ENCODE measurements around the gene DNAJC3.
A peak's percentile ranks its signal among the peaks of the same experiment; 100 is the strongest.
"Not testable (repeated sequence)": the region's sequence is repeated elsewhere in the genome, so short reads cannot be mapped to it uniquely, and the experiment has no call there.

DNAJC3 gene

GRCh38 chr13:95779522-95779921, 102.6 kb downstream of the DNAJC3 start:
- Histone ChIP-seq H3K27me3 (ENCODE audit: insufficient read depth, low read length) (no peaks in the 10 kb centered on the region), H3K27ac (ENCODE audit: low read depth, low read length) (no peak overlapping the region)

GRCh38 chr13:95781016-95781415, 104.1 kb downstream of the DNAJC3 start:
- Histone ChIP-seq H3K4me3 (ENCODE audit: low read depth, low read length) (no peak overlapping the region), H3K36me3 (ENCODE audit: insufficient read depth, low read length) (0 out of 2 replicates have a peak, but pooled peaks cover 3% of the 10 kb centered on the region), H3K27me3 (ENCODE audit: insufficient read depth, low read length) (no peaks in the 10 kb centered on the region), H3K79me2 (ENCODE audit: control insufficient read depth, insufficient read depth, low read length, unreplicated experiment) (peaks cover 3% of the 10 kb centered on the region), H2AFZ (ENCODE audit: low read length, unreplicated experiment) (no peak overlapping the region), H3K27ac (ENCODE audit: low read depth, low read length) (no peak overlapping the region), H3K4me1 (ENCODE audit: control insufficient read depth, insufficient read depth, low read length, unreplicated experiment) (peaks cover 15% of the 10 kb centered on the region)

More at GRCh38 chr13:95779522-95779921, 102.6 kb downstream of the DNAJC3 start:
- Histone ChIP-seq H3K79me2 (ENCODE audit: control insufficient read depth, insufficient read depth, low read length, unreplicated experiment) (peaks cover 3% of the 10 kb centered on the region), H3K36me3 (ENCODE audit: insufficient read depth, low read length) (0 out of 2 replicates have a peak, but pooled peaks cover 3% of the 10 kb centered on the region), H3K4me1 (ENCODE audit: control insufficient read depth, insufficient read depth, low read length, unreplicated experiment) (peaks cover 12% of the 10 kb centered on the region), H3K4me3 (ENCODE audit: low read depth, low read length) (no peak overlapping the region), H2AFZ (ENCODE audit: low read length, unreplicated experiment) (no peak overlapping the region)

GRCh38 chr13:95781940-95782339, 105.0 kb downstream of the DNAJC3 start:
- not testable (repeated sequence) for H3K27ac ChIP-seq (ENCODE audit: low read depth, low read length); H3K36me3 ChIP-seq (ENCODE audit: insufficient read depth, low read length)
- peaks cover 15% of the 10 kb centered on the region for H3K4me1 ChIP-seq (ENCODE audit: control insufficient read depth, insufficient read depth, low read length, unreplicated experiment)

GRCh38 chr13:95783747-95784146, 106.8 kb downstream of the DNAJC3 start:
- peak overlapping the region; percentile 66 for H3K27ac ChIP-seq (ENCODE audit: low read depth, low read length)
- H2AFZ ChIP-seq (ENCODE audit: low read length, unreplicated experiment): no peak overlapping the region
- no peaks in the 10 kb centered on the region for H3K27me3 ChIP-seq (ENCODE audit: insufficient read depth, low read length)
- peaks cover 8% of the 10 kb centered on the region; the same call in 1 of the 2 replicates for H3K36me3 ChIP-seq (ENCODE audit: insufficient read depth, low read length)
- H3K4me1 ChIP-seq (ENCODE audit: control insufficient read depth, insufficient read depth, low read length, unreplicated experiment): peaks cover 15% of the 10 kb centered on the region
- H3K79me2 ChIP-seq (ENCODE audit: control insufficient read depth, insufficient read depth, low read length, unreplicated experiment): peaks cover 3% of the 10 kb centered on the region
- H3K4me3 ChIP-seq (ENCODE audit: low read depth, low read length): no peak overlapping the region

More at GRCh38 chr13:95781940-95782339, 105.0 kb downstream of the DNAJC3 start:
- not testable (repeated sequence) for H3K79me2 ChIP-seq (ENCODE audit: control insufficient read depth, insufficient read depth, low read length, unreplicated experiment); H2AFZ ChIP-seq (ENCODE audit: low read length, unreplicated experiment); H3K4me3 ChIP-seq (ENCODE audit: low read depth, low read length); H3K27me3 ChIP-seq (ENCODE audit: insufficient read depth, low read length)

GRCh38 chr13:95784161-95784899, 107.4 kb downstream of the DNAJC3 start:
- peak overlapping the region; percentile 66 for H3K27ac ChIP-seq (ENCODE audit: low read depth, low read length)

GRCh38 chr13:95784900-95785290, 108.0 kb downstream of the DNAJC3 start:
- Histone ChIP-seq H3K4me3 (ENCODE audit: low read depth, low read length) (no peak overlapping the region), H3K36me3 (ENCODE audit: insufficient read depth, low read length) (peaks cover 12% of the 10 kb centered on the region), H3K27ac (ENCODE audit: low read depth, low read length) (peak overlapping the region; percentile 66), H3K27me3 (ENCODE audit: insufficient read depth, low read length) (no peaks in the 10 kb centered on the region), H2AFZ (ENCODE audit: low read length, unreplicated experiment) (no peak overlapping the region), H3K79me2 (ENCODE audit: control insufficient read depth, insufficient read depth, low read length, unreplicated experiment) (peaks cover 3% of the 10 kb centered on the region), H3K4me1 (ENCODE audit: control insufficient read depth, insufficient read depth, low read length, unreplicated experiment) (peaks cover 15% of the 10 kb centered on the region)

More at GRCh38 chr13:95784161-95784899, 107.4 kb downstream of the DNAJC3 start:
- Histone ChIP-seq H3K4me3 (ENCODE audit: low read depth, low read length) (no peak overlapping the region), H3K27me3 (ENCODE audit: insufficient read depth, low read length) (no peaks in the 10 kb centered on the region), H3K4me1 (ENCODE audit: control insufficient read depth, insufficient read depth, low read length, unreplicated experiment) (peaks cover 15% of the 10 kb centered on the region), H2AFZ (ENCODE audit: low read length, unreplicated experiment) (no peak overlapping the region), H3K79me2 (ENCODE audit: control insufficient read depth, insufficient read depth, low read length, unreplicated experiment) (peaks cover 3% of the 10 kb centered on the region), H3K36me3 (ENCODE audit: insufficient read depth, low read length) (peaks cover 8% of the 10 kb centered on the region; the same call in 1 of the 2 replicates)

- Histone ChIP-seq H3K4me3 (ENCODE audit: low read depth, low read length) (no peak overlapping the region), H3K27me3 (ENCODE audit: insufficient read depth, low read length) (no peaks in the 10 kb centered on the region), H3K79me2 (ENCODE audit: control insufficient read depth, insufficient read depth, low read length, unreplicated experiment) (no peaks in the 10 kb centered on the region), H2AFZ (ENCODE audit: low read length, unreplicated experiment) (no peak overlapping the region), H3K4me1 (ENCODE audit: control insufficient read depth, insufficient read depth, low read length, unreplicated experiment) (peaks cover 15% of the 10 kb centered on the region), H3K36me3 (ENCODE audit: insufficient read depth, low read length) (peaks cover 14% of the 10 kb centered on the region), H3K27ac (ENCODE audit: low read depth, low read length) (no peak overlapping the region)
Observed at GRCh38 chr13:95787356-95788099, 110.6 kb downstream of the DNAJC3 start.

GRCh38 chr13:95788100-95788463, 111.1 kb downstream of the DNAJC3 start:
- H3K27ac ChIP-seq (ENCODE audit: low read depth, low read length): no peak overlapping the region
- H3K4me1 ChIP-seq (ENCODE audit: control insufficient read depth, insufficient read depth, low read length, unreplicated experiment): peaks cover 15% of the 10 kb centered on the region
- H3K4me3 ChIP-seq (ENCODE audit: low read depth, low read length): no peak overlapping the region
- no peaks in the 10 kb centered on the region for H3K27me3 ChIP-seq (ENCODE audit: insufficient read depth, low read length)
- H2AFZ ChIP-seq (ENCODE audit: low read length, unreplicated experiment): no peak overlapping the region
- no peaks in the 10 kb centered on the region for H3K79me2 ChIP-seq (ENCODE audit: control insufficient read depth, insufficient read depth, low read length, unreplicated experiment)
- peaks cover 14% of the 10 kb centered on the region for H3K36me3 ChIP-seq (ENCODE audit: insufficient read depth, low read length)

GRCh38 chr13:95789315-95789714, 112.4 kb downstream of the DNAJC3 start:
- not testable (repeated sequence) for H3K27ac ChIP-seq (ENCODE audit: low read depth, low read length); H3K4me1 ChIP-seq (ENCODE audit: control insufficient read depth, insufficient read depth, low read length, unreplicated experiment); H2AFZ ChIP-seq (ENCODE audit: low read length, unreplicated experiment); H3K4me3 ChIP-seq (ENCODE audit: low read depth, low read length); H3K27me3 ChIP-seq (ENCODE audit: insufficient read depth, low read length); H3K79me2 ChIP-seq (ENCODE audit: control insufficient read depth, insufficient read depth, low read length, unreplicated experiment)
- peaks cover 14% of the 10 kb centered on the region for H3K36me3 ChIP-seq (ENCODE audit: insufficient read depth, low read length)

- H3K4me3 ChIP-seq (ENCODE audit: low read depth, low read length): no peak overlapping the region
- H3K27me3 ChIP-seq (ENCODE audit: insufficient read depth, low read length): no peaks in the 10 kb centered on the region
- H3K79me2 ChIP-seq (ENCODE audit: control insufficient read depth, insufficient read depth, low read length, unreplicated experiment): no peaks in the 10 kb centered on the region
- peaks cover 14% of the 10 kb centered on the region for H3K36me3 ChIP-seq (ENCODE audit: insufficient read depth, low read length)
- H3K27ac ChIP-seq (ENCODE audit: low read depth, low read length): no peak overlapping the region
- no peak overlapping the region for H2AFZ ChIP-seq (ENCODE audit: low read length, unreplicated experiment)
- no peaks in the 10 kb centered on the region for H3K4me1 ChIP-seq (ENCODE audit: control insufficient read depth, insufficient read depth, low read length, unreplicated experiment)
Observed at GRCh38 chr13:95791084-95791722, 114.3 kb downstream of the DNAJC3 start.

Data from ACC112 (cell line).